ENCODE data around the gene ZNF669.
"Not testable (repeated sequence)": the region's sequence is repeated elsewhere in the genome, so short reads cannot be mapped to it uniquely, and the experiment has no call there.

Gene ZNF669

GRCh38 chr1:247126166-247126565 is 22.0 kb upstream of the ZNF669 start:
- H3K27me3 ChIP-seq (replicated peaks); H3K4me3 ChIP-seq (ENCODE audit: low read depth, low read length); H3K36me3 ChIP-seq (replicated peaks); in situ Hi-C loops (cut with HindIII; ENCODE audit: low pct_ligation_motif_present, low sequenced_read_pairs); H3K27ac ChIP-seq; DNase-seq: not testable (repeated sequence)

GRCh38 chr1:247121382-247121781 is 17.2 kb upstream of the ZNF669 start:
- TF ChIP-seq, protein P1, sequence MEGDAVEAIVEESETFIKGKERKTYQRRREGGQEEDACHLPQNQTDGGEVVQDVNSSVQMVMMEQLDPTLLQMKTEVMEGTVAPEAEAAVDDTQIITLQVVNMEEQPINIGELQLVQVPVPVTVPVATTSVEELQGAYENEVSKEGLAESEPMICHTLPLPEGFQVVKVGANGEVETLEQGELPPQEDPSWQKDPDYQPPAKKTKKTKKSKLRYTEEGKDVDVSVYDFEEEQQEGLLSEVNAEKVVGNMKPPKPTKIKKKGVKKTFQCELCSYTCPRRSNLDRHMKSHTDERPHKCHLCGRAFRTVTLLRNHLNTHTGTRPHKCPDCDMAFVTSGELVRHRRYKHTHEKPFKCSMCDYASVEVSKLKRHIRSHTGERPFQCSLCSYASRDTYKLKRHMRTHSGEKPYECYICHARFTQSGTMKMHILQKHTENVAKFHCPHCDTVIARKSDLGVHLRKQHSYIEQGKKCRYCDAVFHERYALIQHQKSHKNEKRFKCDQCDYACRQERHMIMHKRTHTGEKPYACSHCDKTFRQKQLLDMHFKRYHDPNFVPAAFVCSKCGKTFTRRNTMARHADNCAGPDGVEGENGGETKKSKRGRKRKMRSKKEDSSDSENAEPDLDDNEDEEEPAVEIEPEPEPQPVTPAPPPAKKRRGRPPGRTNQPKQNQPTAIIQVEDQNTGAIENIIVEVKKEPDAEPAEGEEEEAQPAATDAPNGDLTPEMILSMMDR (IDR thresholded peaks at IDR 0.05; ENCODE audit: low read depth, low read length, missing control alignments) = no peak
- H3K27me3 ChIP-seq (replicated peaks) = no peaks in the 10 kb centered on the region
- no peaks in the 10 kb centered on the region for H3K36me3 ChIP-seq (replicated peaks)
- in situ Hi-C loops (cut with HindIII; ENCODE audit: low pct_ligation_motif_present, low sequenced_read_pairs) = no loop called here
- no peak overlapping the region for H3K4me3 ChIP-seq (ENCODE audit: low read depth, low read length)
- no peak overlapping the region for H3K27ac ChIP-seq
- DNase-seq = no peak

- H3K36me3 ChIP-seq (replicated peaks); H3K27me3 ChIP-seq (replicated peaks); DNase-seq; in situ Hi-C loops (cut with HindIII; ENCODE audit: low pct_ligation_motif_present, low sequenced_read_pairs); H3K27ac ChIP-seq; H3K4me3 ChIP-seq (ENCODE audit: low read depth, low read length): not testable (repeated sequence)
Observed at GRCh38 chr1:247120408-247120668, 16.2 kb upstream of the ZNF669 start.

- no peak overlapping the region for H3K27ac ChIP-seq
- no peak overlapping the region for H3K4me3 ChIP-seq (ENCODE audit: low read depth, low read length)
- in situ Hi-C loops (cut with HindIII; ENCODE audit: low pct_ligation_motif_present, low sequenced_read_pairs) = no loop called here
- TF ChIP-seq, protein P1 (IDR thresholded peaks at IDR 0.05; ENCODE audit: low read depth, low read length, missing control alignments) = no peak
- no peaks in the 10 kb centered on the region for H3K36me3 ChIP-seq (replicated peaks)
- H3K27me3 ChIP-seq (replicated peaks) = no peaks in the 10 kb centered on the region
- DNase-seq = no peak
Observed at GRCh38 chr1:247119600-247120407, 15.6 kb upstream of the ZNF669 start.

DNA sequence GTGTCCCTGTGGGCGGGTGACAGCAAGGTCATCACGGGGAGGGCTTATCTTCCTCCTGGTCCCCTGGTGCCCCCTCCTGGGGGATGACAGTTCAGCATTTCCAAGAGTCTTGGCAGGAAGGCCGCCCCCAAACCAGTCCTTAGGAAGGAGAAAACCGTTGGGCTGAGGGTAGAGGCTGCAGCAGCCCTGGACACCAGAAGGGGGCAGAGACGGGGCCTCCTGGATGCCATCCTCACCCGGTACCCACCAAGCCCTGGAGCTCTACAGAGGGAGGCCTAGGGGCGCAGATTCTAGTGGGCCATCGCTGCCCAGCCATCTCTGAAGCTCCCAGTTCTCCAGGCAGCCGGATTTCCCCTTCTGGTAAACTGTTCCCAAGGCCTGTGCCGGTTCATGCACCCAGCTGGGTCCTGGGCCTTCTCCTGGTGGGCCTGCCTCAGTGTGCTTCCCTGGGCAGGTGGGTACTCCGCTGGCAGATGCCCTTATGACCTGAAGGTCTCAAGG is 14.8 kb upstream of the ZNF669 start:
- no peak for DNase-seq
- H3K4me3 ChIP-seq (ENCODE audit: low read depth, low read length) = no peak overlapping the region
- TF ChIP-seq, protein P1 (IDR thresholded peaks at IDR 0.05; ENCODE audit: low read depth, low read length, missing control alignments) = peak; percentile 40
- H3K36me3 ChIP-seq (replicated peaks) = no peaks in the 10 kb centered on the region
- no peak overlapping the region for H3K27ac ChIP-seq
- in situ Hi-C loops (cut with HindIII; ENCODE audit: low pct_ligation_motif_present, low sequenced_read_pairs) = no loop called here
- no peaks in the 10 kb centered on the region for H3K27me3 ChIP-seq (replicated peaks)

DNA sequence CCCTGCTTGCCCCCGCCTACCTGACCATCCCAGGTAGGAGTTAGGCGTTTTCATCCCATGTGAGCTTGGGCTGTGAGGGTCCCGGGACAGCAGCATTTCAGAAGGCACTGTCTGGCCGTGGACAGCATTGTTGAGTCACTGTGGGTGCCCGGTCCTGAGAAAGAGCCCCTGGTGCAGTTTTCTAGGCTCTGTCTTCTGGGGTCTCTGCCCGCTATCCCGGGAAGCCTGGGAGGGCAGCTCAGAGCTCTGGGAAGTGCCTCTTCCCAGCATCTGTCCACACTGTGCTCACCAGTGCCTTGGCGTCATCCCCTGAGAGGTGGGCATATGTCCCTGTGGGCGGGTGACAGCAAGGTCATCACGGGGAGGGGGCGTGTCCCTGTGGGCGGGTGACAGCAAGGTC is 11.4 kb upstream of the ZNF669 start:
- TF ChIP-seq, protein P1 (IDR thresholded peaks at IDR 0.05; ENCODE audit: low read depth, low read length, missing control alignments) = no peak
- DNase-seq = no peak
- Histone ChIP-seq H3K27ac (no peak overlapping the region), H3K27me3 (replicated peaks) (no peaks in the 10 kb centered on the region), H3K36me3 (replicated peaks) (no peaks in the 10 kb centered on the region), H3K4me3 (ENCODE audit: low read depth, low read length) (no peak overlapping the region)
- in situ Hi-C loops (cut with HindIII; ENCODE audit: low pct_ligation_motif_present, low sequenced_read_pairs) = no loop called here

GRCh38 chr1:247115141-247115510 is 11.0 kb upstream of the ZNF669 start:
- H3K27me3 ChIP-seq (replicated peaks) = no peaks in the 10 kb centered on the region

More at GRCh38 chr1:247115141-247115510, 11.0 kb upstream of the ZNF669 start:
- no peaks in the 10 kb centered on the region for H3K36me3 ChIP-seq (replicated peaks)
- no peak for DNase-seq
- H3K4me3 ChIP-seq (ENCODE audit: low read depth, low read length) = no peak overlapping the region
- in situ Hi-C loops (cut with HindIII; ENCODE audit: low pct_ligation_motif_present, low sequenced_read_pairs) = no loop called here
- TF ChIP-seq, protein P1 (IDR thresholded peaks at IDR 0.05; ENCODE audit: low read depth, low read length, missing control alignments) = no peak
- no peak overlapping the region for H3K27ac ChIP-seq

All from brain microvascular endothelial cell (primary cell).